ENCODE results near the gene VRK3.
"Not testable (repeated sequence)": the region's sequence is repeated elsewhere in the genome, so short reads cannot be mapped to it uniquely, and the experiment has no call there.

The VRK3 gene, protein sequence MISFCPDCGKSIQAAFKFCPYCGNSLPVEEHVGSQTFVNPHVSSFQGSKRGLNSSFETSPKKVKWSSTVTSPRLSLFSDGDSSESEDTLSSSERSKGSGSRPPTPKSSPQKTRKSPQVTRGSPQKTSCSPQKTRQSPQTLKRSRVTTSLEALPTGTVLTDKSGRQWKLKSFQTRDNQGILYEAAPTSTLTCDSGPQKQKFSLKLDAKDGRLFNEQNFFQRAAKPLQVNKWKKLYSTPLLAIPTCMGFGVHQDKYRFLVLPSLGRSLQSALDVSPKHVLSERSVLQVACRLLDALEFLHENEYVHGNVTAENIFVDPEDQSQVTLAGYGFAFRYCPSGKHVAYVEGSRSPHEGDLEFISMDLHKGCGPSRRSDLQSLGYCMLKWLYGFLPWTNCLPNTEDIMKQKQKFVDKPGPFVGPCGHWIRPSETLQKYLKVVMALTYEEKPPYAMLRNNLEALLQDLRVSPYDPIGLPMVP

DNA sequence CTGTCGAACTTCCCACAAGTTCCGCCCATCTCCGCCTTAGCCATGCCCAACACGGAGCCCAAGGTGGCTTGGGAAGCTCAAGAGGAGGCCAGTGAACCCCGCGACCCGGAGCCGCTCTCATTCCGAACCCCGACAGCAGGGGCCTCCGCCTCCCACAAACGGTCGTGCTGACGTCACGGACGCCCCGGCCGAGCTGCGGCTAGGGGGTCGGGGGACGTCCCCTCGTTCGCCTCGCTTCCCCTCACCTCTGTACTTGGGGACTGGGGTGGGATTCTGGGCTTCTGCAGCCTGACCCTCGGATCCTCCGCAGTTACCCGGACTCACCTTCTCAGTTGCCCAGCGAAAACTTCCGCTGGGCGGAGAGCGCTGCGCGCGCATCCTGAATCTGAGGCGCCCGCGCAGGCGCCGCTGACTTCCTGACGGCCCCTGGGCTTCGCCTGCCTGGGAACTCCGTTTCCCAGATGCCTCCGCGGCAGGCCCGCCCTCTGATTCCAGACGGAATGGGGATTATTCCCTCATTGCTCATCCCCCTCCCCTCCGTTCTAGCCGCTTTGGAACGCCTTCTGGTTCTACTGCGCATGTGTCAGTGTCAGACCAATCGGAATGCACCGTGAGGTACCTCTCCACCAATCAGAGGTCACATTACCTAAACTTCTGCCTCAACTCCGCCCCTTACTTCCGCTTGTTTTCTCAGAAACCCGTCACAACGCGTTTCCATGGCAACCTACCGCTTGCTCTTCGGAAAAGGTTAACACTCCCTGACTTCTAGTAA is at the start of gene VRK3:
Gene VRK3, minus strand, starts transcription at position 351 of the 772 bp plus-strand sequence. CDS start 9,210 bp downstream, outside the sequence.
- TF ChIP-seq, protein P1, sequence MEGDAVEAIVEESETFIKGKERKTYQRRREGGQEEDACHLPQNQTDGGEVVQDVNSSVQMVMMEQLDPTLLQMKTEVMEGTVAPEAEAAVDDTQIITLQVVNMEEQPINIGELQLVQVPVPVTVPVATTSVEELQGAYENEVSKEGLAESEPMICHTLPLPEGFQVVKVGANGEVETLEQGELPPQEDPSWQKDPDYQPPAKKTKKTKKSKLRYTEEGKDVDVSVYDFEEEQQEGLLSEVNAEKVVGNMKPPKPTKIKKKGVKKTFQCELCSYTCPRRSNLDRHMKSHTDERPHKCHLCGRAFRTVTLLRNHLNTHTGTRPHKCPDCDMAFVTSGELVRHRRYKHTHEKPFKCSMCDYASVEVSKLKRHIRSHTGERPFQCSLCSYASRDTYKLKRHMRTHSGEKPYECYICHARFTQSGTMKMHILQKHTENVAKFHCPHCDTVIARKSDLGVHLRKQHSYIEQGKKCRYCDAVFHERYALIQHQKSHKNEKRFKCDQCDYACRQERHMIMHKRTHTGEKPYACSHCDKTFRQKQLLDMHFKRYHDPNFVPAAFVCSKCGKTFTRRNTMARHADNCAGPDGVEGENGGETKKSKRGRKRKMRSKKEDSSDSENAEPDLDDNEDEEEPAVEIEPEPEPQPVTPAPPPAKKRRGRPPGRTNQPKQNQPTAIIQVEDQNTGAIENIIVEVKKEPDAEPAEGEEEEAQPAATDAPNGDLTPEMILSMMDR (IDR thresholded peaks at IDR 0.05) = no peak
- Mint-ChIP-seq H3K9me3 (peaks cover 20% of the 10 kb centered on the region), H3K27ac (peak within 1 kb of the TSS; percentile 99), H3K4me1 (peaks cover 33% of the 10 kb centered on the region), H3K36me3 (ENCODE audit: low read depth) (peaks cover 32% of the 10 kb centered on the region), H3K4me3 (peak within 1 kb of the TSS; percentile 94), H3K27me3 (ENCODE audit: low read depth, poor library complexity) (peaks cover 13% of the 10 kb centered on the region)
- DNase-seq = peak; percentile 97

DNA sequence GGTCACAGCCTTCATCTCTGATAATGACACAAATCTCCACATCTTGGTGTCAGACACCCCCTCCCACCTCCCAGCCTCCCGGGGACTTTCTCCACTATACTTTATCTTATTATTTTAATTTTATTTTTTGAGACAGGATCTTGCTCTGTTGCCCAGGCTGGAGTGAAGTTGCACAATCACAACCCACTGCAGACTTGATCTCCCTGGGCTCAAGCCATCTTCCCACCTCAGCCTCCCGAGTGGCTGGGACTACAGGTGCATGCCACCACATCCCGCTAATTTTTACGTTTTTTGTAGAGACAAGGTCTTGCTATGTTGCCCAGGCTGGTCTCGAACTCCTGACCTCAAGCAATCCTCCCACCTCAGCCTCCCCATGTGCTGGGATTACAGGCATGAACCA is 43.2 kb upstream of the VRK3 start:
- not testable (repeated sequence) for DNase-seq; H3K27ac Mint-ChIP-seq; H3K27me3 Mint-ChIP-seq (ENCODE audit: low read depth, poor library complexity); H3K4me1 Mint-ChIP-seq; H3K36me3 Mint-ChIP-seq (ENCODE audit: low read depth); H3K4me3 Mint-ChIP-seq
- peaks cover 76% of the 10 kb centered on the region for H3K9me3 Mint-ChIP-seq

DNA sequence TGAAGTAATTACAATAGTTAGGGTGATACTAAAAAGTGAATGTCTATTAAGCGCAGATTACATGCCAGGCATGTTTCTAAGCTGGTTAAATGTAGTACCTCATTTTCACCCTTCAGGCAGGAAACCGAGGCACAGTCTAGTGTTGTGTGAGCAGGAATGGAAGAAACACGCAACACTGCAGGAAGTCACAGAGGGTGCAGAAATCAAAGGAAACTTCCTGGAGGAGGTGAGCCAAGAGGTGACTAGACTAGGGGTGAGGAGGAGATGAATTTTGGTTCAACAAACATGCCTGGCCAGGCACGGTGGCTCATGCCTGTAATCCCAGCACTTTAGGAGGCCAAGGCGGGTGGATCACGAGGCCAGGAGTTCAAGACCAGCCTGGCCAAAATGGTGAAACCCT is 42.4 kb upstream of the VRK3 start:
- no peak for DNase-seq
- no peaks in the 10 kb centered on the region for H3K4me1 Mint-ChIP-seq
- TF ChIP-seq, protein P1 (IDR thresholded peaks at IDR 0.05) = no peak
- no peaks in the 10 kb centered on the region for H3K27me3 Mint-ChIP-seq (ENCODE audit: low read depth, poor library complexity)
- H3K36me3 Mint-ChIP-seq (ENCODE audit: low read depth) = no peaks in the 10 kb centered on the region
- no peak overlapping the region for H3K27ac Mint-ChIP-seq
- no peak overlapping the region for H3K4me3 Mint-ChIP-seq
- H3K9me3 Mint-ChIP-seq = peaks cover 73% of the 10 kb centered on the region

DNA sequence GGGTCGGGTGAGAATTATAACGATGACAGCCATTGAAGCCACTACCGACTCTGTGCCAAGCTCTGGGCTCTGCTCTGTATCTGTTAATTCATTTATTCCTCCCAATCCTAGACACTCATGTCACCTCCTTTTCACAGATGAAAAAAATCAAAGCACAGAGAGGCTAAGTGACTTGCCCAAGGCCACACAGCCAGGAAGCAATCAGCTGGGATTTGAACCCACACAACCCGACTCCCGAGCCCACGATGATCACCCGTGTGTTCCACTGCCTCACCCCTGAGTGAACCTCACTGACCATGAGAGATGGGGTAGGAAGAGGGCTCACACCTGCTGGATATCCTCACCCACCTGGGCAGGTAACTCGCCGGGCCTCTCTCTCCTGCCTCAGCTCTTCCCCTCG is 40.8 kb upstream of the VRK3 start:
- H3K27ac Mint-ChIP-seq = no peak overlapping the region
- no peak overlapping the region for H3K4me3 Mint-ChIP-seq
- no peak for DNase-seq
- no peaks in the 10 kb centered on the region for H3K4me1 Mint-ChIP-seq
- peaks cover 72% of the 10 kb centered on the region for H3K9me3 Mint-ChIP-seq
- no peaks in the 10 kb centered on the region for H3K27me3 Mint-ChIP-seq (ENCODE audit: low read depth, poor library complexity)
- TF ChIP-seq, protein P1 (IDR thresholded peaks at IDR 0.05) = no peak
- H3K36me3 Mint-ChIP-seq (ENCODE audit: low read depth) = no peaks in the 10 kb centered on the region

GRCh38 chr19:50061650-50062049 is 36.5 kb upstream of the VRK3 start:
- peaks cover 84% of the 10 kb centered on the region for H3K9me3 Mint-ChIP-seq
- H3K27ac Mint-ChIP-seq = no peak overlapping the region
- TF ChIP-seq, protein P1 (IDR thresholded peaks at IDR 0.05) = no peak

DNA sequence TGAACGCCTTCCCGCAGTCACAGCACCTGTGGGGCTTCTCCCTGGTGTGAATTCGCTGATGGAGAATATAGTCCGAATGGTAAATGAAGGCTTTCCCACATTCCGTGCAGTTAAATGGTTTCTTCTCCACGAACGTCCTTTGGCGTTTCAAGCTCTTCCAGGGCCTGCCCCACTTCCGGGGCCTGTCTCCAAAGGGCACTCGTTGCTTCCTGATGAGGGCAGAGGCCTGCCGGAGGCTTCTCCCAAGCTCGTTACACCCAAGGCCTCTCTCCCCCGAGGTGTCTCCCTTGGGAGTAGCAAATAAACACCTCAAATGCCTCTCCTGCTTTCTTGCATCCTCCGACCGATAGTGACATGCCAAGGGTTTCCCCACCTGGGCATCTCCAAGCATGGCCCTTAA is 34.9 kb upstream of the VRK3 start:
- TF ChIP-seq, protein P1 (IDR thresholded peaks at IDR 0.05) = no peak
- H3K27me3 Mint-ChIP-seq (ENCODE audit: low read depth, poor library complexity) = no peaks in the 10 kb centered on the region
- H3K9me3 Mint-ChIP-seq = peaks cover 75% of the 10 kb centered on the region
- H3K36me3 Mint-ChIP-seq (ENCODE audit: low read depth) = no peaks in the 10 kb centered on the region
- H3K4me3 Mint-ChIP-seq = no peak overlapping the region
- DNase-seq = no peak
- no peaks in the 10 kb centered on the region for H3K4me1 Mint-ChIP-seq
- no peak overlapping the region for H3K27ac Mint-ChIP-seq

More at GRCh38 chr19:50061650-50062049, 36.5 kb upstream of the VRK3 start:
- DNase-seq = no peak
- Mint-ChIP-seq H3K36me3 (ENCODE audit: low read depth) (no peaks in the 10 kb centered on the region), H3K4me3 (no peak overlapping the region), H3K27me3 (ENCODE audit: low read depth, poor library complexity) (no peaks in the 10 kb centered on the region), H3K4me1 (no peaks in the 10 kb centered on the region)
